ENCODE data around the gene TMEM272. TPM values are rescaled to one million over a fixed set of nuclear protein-coding genes. Genes with fewer than 3 reads are reported as not detected.

Gene TMEM272
- total RNA-seq, 3 donors from 2014 or later (not counting 1 experiment from before 2014, with no cell fraction given), result 0.08 TPM; not detected in 2

- no peak for TF ChIP-seq CTCF (IDR thresholded peaks at IDR 0.05)
- H3K9me3 Mint-ChIP-seq, result no peaks in the 10 kb centered on the region
- Histone ChIP-seq H3K27me3 (ENCODE audit: control insufficient read depth, insufficient read depth, low read length) (no peaks in the 10 kb centered on the region), H3K4me3 (ENCODE audit: low read length) (no peak overlapping the region), H3K9me3 (ENCODE audit: control insufficient read depth, insufficient read depth, low read length) (no peaks in the 10 kb centered on the region), H3K27ac (ENCODE audit: low read length) (no peak overlapping the region), H3K4me1 (ENCODE audit: control insufficient read depth, insufficient read depth, low read length) (no peaks in the 10 kb centered on the region), H3K36me3 (ENCODE audit: control insufficient read depth, insufficient read depth, low read length) (no peaks in the 10 kb centered on the region)
- ATAC-seq (no peak), DNase-seq (no peak)
- 17% methylated on average over 1 of the region's 3 CpGs for WGBS (ENCODE audit: insufficient coverage)
- H3K27ac Mint-ChIP-seq, result no peak overlapping the region
- peaks cover 0 to 5% of the 10 kb centered on the region in 2 donors for H3K27me3 Mint-ChIP-seq (ENCODE audit: low read depth in 2 of 2)
- no peaks in the 10 kb centered on the region for H3K36me3 Mint-ChIP-seq
- no peak overlapping the region for H3K4me3 Mint-ChIP-seq
- H3K4me1 Mint-ChIP-seq, result no peaks in the 10 kb centered on the region
- intact Hi-C loops (cut with micrococcal nuclease), result no loop called here
Observed at GRCh38 chr13:51870616-51871015, 25.6 kb upstream of the TMEM272 start.

- H3K27ac ChIP-seq (ENCODE audit: low read length), result no peak overlapping the region
- TF ChIP-seq CTCF (IDR thresholded peaks at IDR 0.05), result no peak
- Mint-ChIP-seq H3K9me3 (no peaks in the 10 kb centered on the region), H3K4me3 (no peak overlapping the region), H3K27ac (no peak overlapping the region), H3K27me3 (ENCODE audit: low read depth in 2 of 2) (peaks cover 5 to 7% of the 10 kb centered on the region in 2 donors), H3K36me3 (no peaks in the 10 kb centered on the region), H3K4me1 (no peaks in the 10 kb centered on the region)
- WGBS (ENCODE audit: insufficient coverage), result 47% methylated on average over 6 of the region's 6 CpGs
- ATAC-seq (no peak), DNase-seq (no peak)
- intact Hi-C loops (cut with micrococcal nuclease), result no loop called here
- H3K36me3 ChIP-seq (ENCODE audit: control insufficient read depth, insufficient read depth, low read length), result no peaks in the 10 kb centered on the region
- no peaks in the 10 kb centered on the region for H3K9me3 ChIP-seq (ENCODE audit: control insufficient read depth, insufficient read depth, low read length)
- H3K4me1 ChIP-seq (ENCODE audit: control insufficient read depth, insufficient read depth, low read length), result no peaks in the 10 kb centered on the region
- H3K27me3 ChIP-seq (ENCODE audit: control insufficient read depth, insufficient read depth, low read length), result no peaks in the 10 kb centered on the region
- no peak overlapping the region for H3K4me3 ChIP-seq (ENCODE audit: low read length)
Observed at GRCh38 chr13:51869916-51870315, 24.9 kb upstream of the TMEM272 start.

- Mint-ChIP-seq H3K4me1 (peaks cover 0 to 5% of the 10 kb centered on the region in 2 donors), H3K27me3 (ENCODE audit: low read depth in 2 of 2) (peaks cover 17 to 22% of the 10 kb centered on the region in 2 donors), H3K36me3 (no peaks in the 10 kb centered on the region), H3K9me3 (no peaks in the 10 kb centered on the region), H3K4me3 (no peak overlapping the region), H3K27ac (no peak overlapping the region)
- DNase-seq (no peak), ATAC-seq (no peak)
- Histone ChIP-seq H3K36me3 (ENCODE audit: control insufficient read depth, insufficient read depth, low read length) (no peaks in the 10 kb centered on the region), H3K4me1 (ENCODE audit: control insufficient read depth, insufficient read depth, low read length) (no peaks in the 10 kb centered on the region), H3K9me3 (ENCODE audit: control insufficient read depth, insufficient read depth, low read length) (no peaks in the 10 kb centered on the region), H3K27me3 (ENCODE audit: control insufficient read depth, insufficient read depth, low read length) (no peaks in the 10 kb centered on the region), H3K27ac (ENCODE audit: low read length) (no peak overlapping the region), H3K4me3 (ENCODE audit: low read length) (no peak overlapping the region)
- WGBS (ENCODE audit: insufficient coverage), result 83% methylated on average over 3 of the region's 4 CpGs
- intact Hi-C loops (cut with micrococcal nuclease), result no loop called here
- TF ChIP-seq CTCF (IDR thresholded peaks at IDR 0.05), result no peak
Observed at GRCh38 chr13:51867062-51867461, 22.1 kb upstream of the TMEM272 start.

GRCh38 chr13:51865838-51866237, 20.9 kb upstream of the TMEM272 start:
- H3K36me3 Mint-ChIP-seq, result no peaks in the 10 kb centered on the region
- H3K27me3 Mint-ChIP-seq (ENCODE audit: low read depth in 2 of 2), result peaks cover 17 to 27% of the 10 kb centered on the region in 2 donors
- H3K27ac ChIP-seq (ENCODE audit: low read length), result no peak overlapping the region
- H3K27ac Mint-ChIP-seq, result no peak overlapping the region
- H3K27me3 ChIP-seq (ENCODE audit: control insufficient read depth, insufficient read depth, low read length), result no peaks in the 10 kb centered on the region
- H3K9me3 ChIP-seq (ENCODE audit: control insufficient read depth, insufficient read depth, low read length), result no peaks in the 10 kb centered on the region
- intact Hi-C loops (cut with micrococcal nuclease), result no loop called here
- no peak for TF ChIP-seq CTCF (IDR thresholded peaks at IDR 0.05)
- no peak overlapping the region for H3K4me3 Mint-ChIP-seq
- H3K36me3 ChIP-seq (ENCODE audit: control insufficient read depth, insufficient read depth, low read length), result no peaks in the 10 kb centered on the region
- H3K4me3 ChIP-seq (ENCODE audit: low read length), result no peak overlapping the region
- H3K4me1 Mint-ChIP-seq, result peaks cover 0 to 5% of the 10 kb centered on the region in 2 donors
- ATAC-seq (no peak), DNase-seq (no peak)
- WGBS (ENCODE audit: insufficient coverage), result 81% methylated on average over 7 of the region's 7 CpGs
- no peaks in the 10 kb centered on the region for H3K9me3 Mint-ChIP-seq
- no peaks in the 10 kb centered on the region for H3K4me1 ChIP-seq (ENCODE audit: control insufficient read depth, insufficient read depth, low read length)
